ENCODE results near the gene METTL15.
"Not testable (repeated sequence)": the region's sequence is repeated elsewhere in the genome, so short reads cannot be mapped to it uniquely, and the experiment has no call there.

Gene METTL15

DNA sequence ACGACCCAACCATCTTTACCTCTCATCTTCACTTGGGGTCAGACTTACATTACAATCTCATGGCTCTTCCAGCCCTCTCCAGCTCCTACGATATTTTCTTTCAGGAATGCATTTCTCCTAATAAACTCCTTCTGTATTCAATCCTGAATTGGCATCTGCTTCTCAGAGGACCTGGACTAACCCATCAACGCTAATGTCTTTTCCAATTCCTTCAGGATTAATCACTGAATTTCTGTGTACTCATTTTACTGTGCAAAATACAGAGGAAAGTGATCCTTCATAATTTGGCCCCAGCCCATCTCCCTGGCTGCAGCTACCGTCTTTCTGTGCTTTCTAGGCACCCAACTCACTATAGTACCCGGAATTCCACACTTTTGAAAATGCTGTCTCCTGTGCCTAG, 239.2 kb downstream of the METTL15 start:
- Histone ChIP-seq H3K9ac (ENCODE audit: low read depth in 1 of 2, low read length in 2 of 2) (no peak overlapping the region), H3K36me3 (ENCODE audit: control insufficient read depth in 1 of 2, insufficient read depth in 2 of 2, low read length in 2 of 2) (no peaks in the 10 kb centered on the region), H3K27me3 (ENCODE audit: control insufficient read depth in 1 of 2, insufficient read depth in 2 of 2, low read length in 2 of 2) (no peaks in the 10 kb centered on the region), H3K9me3 (ENCODE audit: control insufficient read depth in 1 of 2, low read length in 2 of 2) (no peaks in the 10 kb centered on the region), H3K4me1 (ENCODE audit: control insufficient read depth in 1 of 2, insufficient read depth in 2 of 2, low read length in 2 of 2) (no peaks in the 10 kb centered on the region), H3K4me3 (ENCODE audit: low read depth in 1 of 2, low read length in 2 of 2) (no peak overlapping the region), H3K27ac (ENCODE audit: low read depth, low read length) (no peak overlapping the region)

DNA sequence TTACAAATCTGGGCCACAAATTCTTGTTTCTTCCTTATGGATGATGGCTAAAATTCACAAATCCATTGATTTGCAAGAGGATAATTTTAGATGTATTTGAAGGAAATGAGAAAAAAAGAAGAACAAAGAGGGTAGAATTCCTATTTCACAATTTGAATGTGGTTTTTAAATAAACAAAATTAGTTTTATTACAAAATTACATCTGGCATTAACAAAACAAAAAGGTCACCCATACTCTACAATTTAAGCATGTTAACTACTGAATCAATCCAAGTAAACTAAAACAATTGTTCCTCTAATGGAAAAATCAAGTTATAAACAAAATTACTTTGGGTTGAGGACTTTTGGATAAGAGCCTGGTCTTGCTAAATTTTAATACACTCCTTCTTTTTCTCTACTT, 242.0 kb downstream of the METTL15 start:
- Histone ChIP-seq H3K4me1 (ENCODE audit: control insufficient read depth in 1 of 2, insufficient read depth in 2 of 2, low read length in 2 of 2) (no peaks in the 10 kb centered on the region), H3K9ac (ENCODE audit: low read depth in 1 of 2, low read length in 2 of 2) (no peak overlapping the region), H3K27ac (ENCODE audit: low read depth, low read length) (no peak overlapping the region), H3K9me3 (ENCODE audit: control insufficient read depth in 1 of 2, low read length in 2 of 2) (no peaks in the 10 kb centered on the region), H3K36me3 (ENCODE audit: control insufficient read depth in 1 of 2, insufficient read depth in 2 of 2, low read length in 2 of 2) (no peaks in the 10 kb centered on the region), H3K27me3 (ENCODE audit: control insufficient read depth in 1 of 2, insufficient read depth in 2 of 2, low read length in 2 of 2) (no peaks in the 10 kb centered on the region), H3K4me3 (ENCODE audit: low read depth in 1 of 2, low read length in 2 of 2) (no peak overlapping the region)

DNA sequence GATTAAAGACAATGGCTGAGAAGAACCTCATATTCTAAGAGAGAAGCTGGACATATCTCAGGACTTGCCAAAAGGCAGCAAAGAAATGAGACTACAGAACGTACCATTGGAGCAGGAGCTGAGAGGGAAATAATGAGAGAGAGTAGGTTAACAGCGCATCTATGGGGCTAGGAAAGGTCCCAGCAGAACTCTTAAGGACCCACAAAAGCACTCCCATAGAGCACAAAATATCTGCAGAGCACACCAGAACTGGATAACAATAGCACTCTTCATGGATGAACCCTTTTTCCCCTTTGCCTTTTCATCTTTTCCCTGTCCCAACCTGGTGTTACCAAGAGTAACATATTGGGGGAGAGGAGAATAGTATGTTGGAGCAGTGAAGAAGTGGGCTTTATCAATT, 245.8 kb downstream of the METTL15 start:
- no peaks in the 10 kb centered on the region for H3K4me1 ChIP-seq (ENCODE audit: control insufficient read depth in 1 of 2, insufficient read depth in 2 of 2, low read length in 2 of 2)
- H3K27me3 ChIP-seq (ENCODE audit: control insufficient read depth in 1 of 2, insufficient read depth in 2 of 2, low read length in 2 of 2) = no peaks in the 10 kb centered on the region
- no peak overlapping the region for H3K27ac ChIP-seq (ENCODE audit: low read depth, low read length)
- H3K9me3 ChIP-seq (ENCODE audit: control insufficient read depth in 1 of 2, low read length in 2 of 2) = no peaks in the 10 kb centered on the region
- H3K36me3 ChIP-seq (ENCODE audit: control insufficient read depth in 1 of 2, insufficient read depth in 2 of 2, low read length in 2 of 2) = no peaks in the 10 kb centered on the region
- H3K9ac ChIP-seq (ENCODE audit: low read depth in 1 of 2, low read length in 2 of 2) = no peak overlapping the region
- H3K4me3 ChIP-seq (ENCODE audit: low read depth in 1 of 2, low read length in 2 of 2) = no peak overlapping the region

DNA sequence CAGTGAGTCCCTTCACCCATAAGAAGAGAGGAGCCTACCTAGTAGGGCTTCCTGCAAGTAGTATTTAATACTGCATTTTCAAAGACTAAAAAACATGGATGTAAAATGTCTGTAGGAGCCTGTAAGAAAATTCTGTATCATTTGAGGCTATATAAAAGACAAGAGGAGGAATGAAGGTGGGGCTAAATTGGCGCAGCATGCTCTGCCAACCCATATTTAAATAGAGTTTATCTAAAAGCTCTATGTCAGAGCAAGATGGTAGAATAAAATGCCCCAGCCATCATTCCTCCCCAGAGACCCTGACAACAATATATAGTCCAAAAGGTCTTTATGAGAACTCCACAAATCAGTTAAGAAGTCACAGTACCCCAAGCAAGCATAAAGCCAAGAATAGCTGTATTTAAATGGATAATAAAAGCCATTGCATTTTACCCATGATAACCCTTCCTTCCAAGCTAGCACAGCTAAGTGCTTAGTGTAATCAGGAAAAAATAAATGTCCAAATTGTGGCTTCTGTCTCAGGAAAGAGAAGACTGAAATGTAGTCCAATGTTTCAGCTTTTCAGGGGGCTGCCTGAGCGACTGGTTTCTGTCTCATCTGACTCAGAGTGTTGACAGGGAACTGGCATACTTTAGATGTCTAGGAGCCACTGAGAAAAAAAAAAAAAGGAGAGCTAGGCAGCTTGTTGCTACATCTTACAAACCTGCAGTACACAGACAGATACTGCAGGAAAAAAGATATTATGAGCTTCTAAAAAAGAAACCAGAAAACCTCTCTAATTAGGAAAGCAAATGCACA, 258.6 kb downstream of the METTL15 start:
- no peaks in the 10 kb centered on the region for H3K27me3 ChIP-seq (ENCODE audit: control insufficient read depth in 1 of 2, insufficient read depth in 2 of 2, low read length in 2 of 2)
- H3K4me1 ChIP-seq (ENCODE audit: control insufficient read depth in 1 of 2, insufficient read depth in 2 of 2, low read length in 2 of 2) = no peaks in the 10 kb centered on the region
- H3K9me3 ChIP-seq (ENCODE audit: control insufficient read depth in 1 of 2, low read length in 2 of 2) = peaks cover 8 to 17% of the 10 kb centered on the region in 2 donors
- no peak overlapping the region for H3K4me3 ChIP-seq (ENCODE audit: low read depth in 1 of 2, low read length in 2 of 2)
- no peak overlapping the region for H3K9ac ChIP-seq (ENCODE audit: low read depth in 1 of 2, low read length in 2 of 2)
- H3K36me3 ChIP-seq (ENCODE audit: control insufficient read depth in 1 of 2, insufficient read depth in 2 of 2, low read length in 2 of 2) = no peaks in the 10 kb centered on the region
- no peak overlapping the region for H3K27ac ChIP-seq (ENCODE audit: low read depth, low read length)

DNA sequence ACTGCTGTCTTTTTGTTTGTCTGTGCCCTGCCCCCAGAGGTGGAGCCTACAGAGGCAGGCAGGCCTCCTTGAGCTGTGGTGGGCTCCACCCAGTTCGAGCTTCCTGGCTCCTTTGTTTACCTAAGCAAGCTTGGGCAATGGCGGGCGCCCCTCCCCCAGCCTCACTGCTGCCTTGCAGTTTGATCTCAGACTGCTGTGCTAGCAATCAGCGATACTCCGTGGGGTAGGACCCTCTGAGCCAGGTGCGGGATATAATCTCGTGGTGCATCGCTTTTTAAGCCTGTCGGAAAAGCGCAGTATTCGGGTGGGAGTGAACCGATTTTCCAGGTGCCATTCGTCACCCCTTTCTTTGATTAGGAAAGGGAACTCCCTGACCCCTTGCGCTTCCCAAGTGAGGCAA, 269.9 kb downstream of the METTL15 start:
- H3K9ac ChIP-seq (ENCODE audit: low read depth in 1 of 2, low read length in 2 of 2); H3K9me3 ChIP-seq (ENCODE audit: control insufficient read depth in 1 of 2, low read length in 2 of 2); H3K4me1 ChIP-seq (ENCODE audit: control insufficient read depth in 1 of 2, insufficient read depth in 2 of 2, low read length in 2 of 2); H3K36me3 ChIP-seq (ENCODE audit: control insufficient read depth in 1 of 2, insufficient read depth in 2 of 2, low read length in 2 of 2); H3K27me3 ChIP-seq (ENCODE audit: control insufficient read depth in 1 of 2, insufficient read depth in 2 of 2, low read length in 2 of 2); H3K4me3 ChIP-seq (ENCODE audit: low read depth in 1 of 2, low read length in 2 of 2); H3K27ac ChIP-seq (ENCODE audit: low read depth, low read length): not testable (repeated sequence)
